KMS-11 (cell line): Measurements from ENCODE around the gene PIK3C2B.

Experiments
- H2AFZ ChIP-seq: fragments of 200-600 bp; sonication (generic); 2 replicates; pipeline ENCODE4 v1.6.1; 2016; ENCODE audit warnings: antibody characterized with exemption, mixed run types, low read depth
- H3K27ac ChIP-seq: fragments of 200-600 bp; sonication (generic); 2 replicates; pipeline ENCODE4 v1.6.1; 2016; ENCODE audit warnings: mild to moderate bottlenecking, mixed run types
- H3K27me3 ChIP-seq: fragments of 200-600 bp; sonication (generic); 2 replicates; pipeline ENCODE4 v1.6.1; 2017; ENCODE audit warnings: mild to moderate bottlenecking, low read depth, mixed run types, moderate library complexity; ENCODE audit not compliant: insufficient read depth
- H3K36me3 ChIP-seq: fragments of 200-600 bp; sonication (generic); 2 replicates; pipeline ENCODE4 v1.6.1; 2017; ENCODE audit warnings: mild to moderate bottlenecking, mixed run types; ENCODE audit not compliant: insufficient read depth
- H3K4me1 ChIP-seq: fragments of 200-600 bp; sonication (generic); 2 replicates; pipeline ENCODE4 v1.6.1; 2016; ENCODE audit warnings: mild to moderate bottlenecking, low read depth, mixed run types; ENCODE audit not compliant: poor library complexity, severe bottlenecking
- H3K4me2 ChIP-seq: fragments of 200-600 bp; sonication (generic); 2 replicates; pipeline ENCODE4 v1.7.0; 2016; ENCODE audit warnings: mild to moderate bottlenecking, mixed run types
- H3K4me3 ChIP-seq: fragments of 200-600 bp; sonication (generic); IDR thresholded peaks from 2 replicates; pipeline ENCODE4 v1.6.1; 2017; ENCODE audit warnings: low read depth, low read length, mixed read lengths; ENCODE audit not compliant: insufficient read depth
- H3K79me2 ChIP-seq: fragments of 200-600 bp; sonication (generic); 2 replicates; pipeline ENCODE4 v1.6.1; 2016; ENCODE audit warnings: low read depth, mixed run types; ENCODE audit not compliant: insufficient read depth
- H3K9ac ChIP-seq: fragments of 200-600 bp; sonication (generic); 2 replicates; pipeline ENCODE4 v1.6.1; 2016; ENCODE audit warnings: mild to moderate bottlenecking, mixed run types
- H4K20me1 ChIP-seq: fragments of 200-600 bp; sonication (generic); 2 replicates; pipeline ENCODE4 v1.6.1; 2016; ENCODE audit warnings: mild to moderate bottlenecking, mixed run types; ENCODE audit not compliant: insufficient read depth
- TF ChIP-seq, protein P1 (sequence below): fragments of 200-600 bp; sonication (generic); conservative IDR thresholded peaks from 2 replicates; pipeline ENCODE4 v1.6.1; 2017; ENCODE audit warnings: low read depth, mild to moderate bottlenecking, antibody characterized with exemption, low read length, moderate library complexity, mixed read lengths

Gene PIK3C2B

DNA sequence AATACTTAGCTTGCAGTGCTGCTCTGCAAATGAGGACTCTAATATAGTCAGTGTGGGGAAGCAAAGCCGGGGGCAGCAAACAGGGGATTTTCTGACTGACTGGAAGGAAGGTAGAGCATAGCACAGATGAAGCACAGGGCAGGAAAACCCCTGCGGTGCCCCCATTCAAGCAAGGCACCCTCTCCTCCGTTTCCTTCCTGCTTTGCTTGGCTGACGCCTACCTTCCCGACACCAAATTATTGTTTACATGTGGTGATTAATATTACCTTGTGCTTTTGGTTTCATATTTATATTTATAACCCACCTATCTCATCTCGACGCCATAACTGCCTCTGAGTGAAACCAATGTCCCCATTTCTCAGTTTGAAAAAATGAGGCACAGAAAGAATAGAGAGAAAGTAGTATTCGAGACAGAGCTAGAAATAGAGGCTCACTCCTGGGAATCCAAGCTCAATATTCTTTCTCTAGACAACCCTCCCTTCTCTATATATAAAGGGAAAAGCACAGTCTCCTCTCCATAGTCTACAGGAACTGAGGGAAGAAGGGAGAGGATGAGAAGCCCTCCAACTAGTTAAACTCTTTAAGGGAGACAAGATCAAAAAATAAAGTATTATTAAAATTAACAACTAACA lies 41.3 kb downstream of the PIK3C2B start:
- no peaks in the 10 kb centered on the region for H3K27me3 ChIP-seq
- H3K9ac ChIP-seq = no peak overlapping the region
- H3K4me3 ChIP-seq = no peak overlapping the region
- no peaks in the 10 kb centered on the region for H4K20me1 ChIP-seq
- H3K4me2 ChIP-seq = no peak overlapping the region
- H3K36me3 ChIP-seq = no peaks in the 10 kb centered on the region
- H2AFZ ChIP-seq = no peak overlapping the region
- no peak overlapping the region for H3K27ac ChIP-seq
- TF ChIP-seq, protein P1, sequence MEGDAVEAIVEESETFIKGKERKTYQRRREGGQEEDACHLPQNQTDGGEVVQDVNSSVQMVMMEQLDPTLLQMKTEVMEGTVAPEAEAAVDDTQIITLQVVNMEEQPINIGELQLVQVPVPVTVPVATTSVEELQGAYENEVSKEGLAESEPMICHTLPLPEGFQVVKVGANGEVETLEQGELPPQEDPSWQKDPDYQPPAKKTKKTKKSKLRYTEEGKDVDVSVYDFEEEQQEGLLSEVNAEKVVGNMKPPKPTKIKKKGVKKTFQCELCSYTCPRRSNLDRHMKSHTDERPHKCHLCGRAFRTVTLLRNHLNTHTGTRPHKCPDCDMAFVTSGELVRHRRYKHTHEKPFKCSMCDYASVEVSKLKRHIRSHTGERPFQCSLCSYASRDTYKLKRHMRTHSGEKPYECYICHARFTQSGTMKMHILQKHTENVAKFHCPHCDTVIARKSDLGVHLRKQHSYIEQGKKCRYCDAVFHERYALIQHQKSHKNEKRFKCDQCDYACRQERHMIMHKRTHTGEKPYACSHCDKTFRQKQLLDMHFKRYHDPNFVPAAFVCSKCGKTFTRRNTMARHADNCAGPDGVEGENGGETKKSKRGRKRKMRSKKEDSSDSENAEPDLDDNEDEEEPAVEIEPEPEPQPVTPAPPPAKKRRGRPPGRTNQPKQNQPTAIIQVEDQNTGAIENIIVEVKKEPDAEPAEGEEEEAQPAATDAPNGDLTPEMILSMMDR = no peak
- H3K4me1 ChIP-seq = no peaks in the 10 kb centered on the region
- no peaks in the 10 kb centered on the region for H3K79me2 ChIP-seq

DNA sequence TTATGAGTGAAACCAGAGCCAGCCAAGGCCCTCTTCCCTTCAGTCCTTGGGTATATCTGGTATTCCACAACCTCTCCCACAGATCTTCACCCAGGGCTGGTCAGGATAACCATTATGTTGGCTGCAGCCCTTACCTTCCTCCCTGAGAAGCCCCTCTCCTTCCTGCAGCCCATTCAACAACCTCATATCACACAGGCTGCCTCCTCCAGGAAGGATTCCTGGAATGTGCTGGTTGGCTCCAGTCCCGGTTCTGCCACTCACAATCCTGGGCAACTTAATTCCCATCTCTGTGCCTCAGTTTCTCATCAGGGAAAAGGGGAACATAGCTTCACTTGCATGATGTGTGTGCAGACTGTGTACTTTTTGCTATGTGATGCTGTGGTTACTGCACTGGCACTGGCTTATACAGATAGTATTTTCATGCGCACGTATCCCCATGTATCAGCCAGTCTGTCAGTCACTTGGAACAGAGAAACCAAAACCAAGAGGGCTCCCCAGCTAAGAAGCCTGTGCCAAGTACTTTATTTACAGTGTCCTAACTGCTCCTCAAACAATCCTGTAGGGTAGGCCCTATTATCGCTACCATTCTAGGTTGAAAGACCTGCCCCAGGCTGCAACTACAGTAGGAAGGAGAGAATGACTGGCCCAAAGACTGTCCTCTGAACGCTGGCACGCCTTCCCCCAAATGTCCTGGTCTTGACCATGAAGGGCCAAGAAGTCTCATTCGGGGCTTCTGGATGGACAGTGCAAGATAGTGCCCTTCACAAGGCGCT lies 43.1 kb downstream of the PIK3C2B start:
- Histone ChIP-seq H3K4me1 (peaks cover under 1% of the 10 kb centered on the region), H4K20me1 (no peaks in the 10 kb centered on the region), H3K27ac (no peak overlapping the region), H3K4me2 (no peak overlapping the region), H3K9ac (no peak overlapping the region), H2AFZ (no peak overlapping the region), H3K4me3 (no peak overlapping the region), H3K27me3 (no peaks in the 10 kb centered on the region), H3K36me3 (no peaks in the 10 kb centered on the region), H3K79me2 (no peaks in the 10 kb centered on the region)
- TF ChIP-seq, protein P1 = no peak

DNA sequence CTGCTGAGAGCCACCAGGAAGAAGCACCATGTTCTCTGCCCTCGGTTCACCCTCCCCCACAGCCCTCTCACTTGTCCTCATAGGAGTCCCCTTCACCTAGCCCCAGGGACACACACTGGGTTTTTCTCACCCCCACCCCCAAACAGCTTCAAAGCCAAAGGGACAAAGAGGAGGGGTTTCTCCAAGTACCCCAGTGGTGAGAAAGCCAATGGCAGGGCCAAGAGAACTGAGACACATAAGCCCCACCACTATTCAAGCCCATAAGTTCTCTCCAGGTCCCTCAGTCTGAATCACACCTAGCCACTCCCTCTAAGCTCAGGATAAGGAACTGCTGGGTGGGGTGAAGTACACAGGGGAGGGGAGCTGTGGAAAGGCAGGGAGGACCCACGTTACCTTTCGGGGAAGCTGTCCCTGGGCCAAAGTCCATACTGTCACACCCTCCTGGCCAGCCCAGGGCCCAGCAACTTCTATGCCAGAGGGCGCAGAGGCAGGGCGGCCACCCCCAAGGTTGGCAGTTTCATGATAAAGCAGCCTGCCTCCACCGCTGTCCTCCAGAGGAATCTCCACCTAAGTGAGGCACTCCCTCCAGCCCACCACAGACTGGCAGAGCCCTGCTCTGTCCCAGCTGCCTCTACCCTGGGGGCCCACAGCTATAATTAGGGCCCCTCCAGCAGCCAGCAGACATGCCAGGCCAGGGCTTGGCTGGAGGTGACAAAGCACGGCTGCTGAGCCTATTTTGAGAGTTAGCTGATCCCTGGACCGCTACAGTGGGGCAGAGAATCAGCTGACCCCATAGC lies 43.9 kb downstream of the PIK3C2B start:
- no peak overlapping the region for H3K9ac ChIP-seq
- H3K79me2 ChIP-seq = no peaks in the 10 kb centered on the region
- no peak overlapping the region for H2AFZ ChIP-seq
- no peaks in the 10 kb centered on the region for H3K27me3 ChIP-seq
- no peak overlapping the region for H3K4me3 ChIP-seq
- TF ChIP-seq, protein P1 = no peak
- H3K36me3 ChIP-seq = no peaks in the 10 kb centered on the region
- H4K20me1 ChIP-seq = no peaks in the 10 kb centered on the region
- H3K4me2 ChIP-seq = no peak overlapping the region
- H3K27ac ChIP-seq = no peak overlapping the region
- peaks cover 5% of the 10 kb centered on the region for H3K4me1 ChIP-seq

DNA sequence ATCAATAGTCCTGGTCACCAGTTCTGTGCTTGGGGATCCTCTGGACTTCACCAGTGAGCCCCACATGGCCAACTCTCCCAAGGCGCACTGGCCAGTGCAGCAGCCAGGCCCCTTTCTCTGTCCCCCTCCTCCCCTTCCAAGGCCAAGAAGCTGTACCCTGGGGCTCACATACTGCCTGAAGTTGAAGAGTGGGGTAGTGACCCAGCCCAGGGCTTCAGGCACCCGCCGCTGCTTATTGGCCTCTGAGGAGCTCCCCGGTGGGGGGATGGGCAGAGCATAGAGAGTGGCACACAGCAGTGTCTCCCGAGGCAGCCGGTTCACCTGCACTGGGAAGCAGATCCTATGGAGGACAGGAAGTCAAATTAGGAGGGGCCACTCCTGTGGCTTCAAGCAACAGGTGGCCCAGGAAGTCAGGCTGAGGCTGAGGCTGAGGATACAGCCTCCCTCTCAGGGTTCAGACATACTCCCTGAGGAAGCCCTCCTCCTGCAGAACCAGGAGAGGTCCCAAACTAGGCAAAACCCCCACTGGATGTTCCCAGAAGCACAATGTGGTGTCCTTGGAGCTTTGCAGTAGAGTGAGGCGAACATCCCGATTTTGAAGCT lies 44.8 kb downstream of the PIK3C2B start:
- H3K4me3 ChIP-seq = no peak overlapping the region
- no peak overlapping the region for H3K4me2 ChIP-seq
- no peak overlapping the region for H3K9ac ChIP-seq
- peaks cover 5% of the 10 kb centered on the region for H3K4me1 ChIP-seq
- H3K27me3 ChIP-seq = no peaks in the 10 kb centered on the region
- no peak overlapping the region for H2AFZ ChIP-seq
- no peaks in the 10 kb centered on the region for H3K79me2 ChIP-seq
- TF ChIP-seq, protein P1 = no peak
- no peak overlapping the region for H3K27ac ChIP-seq
- no peaks in the 10 kb centered on the region for H3K36me3 ChIP-seq
- H4K20me1 ChIP-seq = no peaks in the 10 kb centered on the region
